ENCODE results near the gene SLC35B2.

Gene SLC35B2

GRCh38 chr6:44294832-44295791 lies 37.8 kb upstream of the SLC35B2 start:
- no peak for DNase-seq (ENCODE audit: low read depth)
- no peak overlapping the region for H3K4me3 ChIP-seq (ENCODE audit: low read length)
- TF ChIP-seq CTCF (IDR thresholded peaks at IDR 0.05; ENCODE audit: insufficient read depth, low read depth, low read length, missing control alignments): no peak

- H3K4me3 ChIP-seq (ENCODE audit: low read length): no peak overlapping the region
- no peak for DNase-seq (ENCODE audit: low read depth)
- no peak for TF ChIP-seq CTCF (IDR thresholded peaks at IDR 0.05; ENCODE audit: insufficient read depth, low read depth, low read length, missing control alignments)
These were observed 35.5 kb upstream of the SLC35B2 start for GRCh38 chr6:44292661-44293365.

GRCh38 chr6:44291841-44292240 lies 34.5 kb upstream of the SLC35B2 start:
- no peak for DNase-seq (ENCODE audit: low read depth)
- no peak overlapping the region for H3K4me3 ChIP-seq (ENCODE audit: low read length)
- no peak for TF ChIP-seq CTCF (IDR thresholded peaks at IDR 0.05; ENCODE audit: insufficient read depth, low read depth, low read length, missing control alignments)

- H3K4me3 ChIP-seq (ENCODE audit: low read length): no peak overlapping the region
- DNase-seq (ENCODE audit: low read depth): no peak
- TF ChIP-seq CTCF (IDR thresholded peaks at IDR 0.05; ENCODE audit: insufficient read depth, low read depth, low read length, missing control alignments): no peak
These were observed 32.5 kb upstream of the SLC35B2 start for GRCh38 chr6:44289726-44290260.

GRCh38 chr6:44286747-44287146 lies 29.4 kb upstream of the SLC35B2 start:
- H3K4me3 ChIP-seq (ENCODE audit: low read length): no peak overlapping the region
- no peak for DNase-seq (ENCODE audit: low read depth)
- no peak for TF ChIP-seq CTCF (IDR thresholded peaks at IDR 0.05; ENCODE audit: insufficient read depth, low read depth, low read length, missing control alignments)

GRCh38 chr6:44286285-44286565 lies 28.9 kb upstream of the SLC35B2 start:
- H3K4me3 ChIP-seq (ENCODE audit: low read length): no peak overlapping the region
- no peak for DNase-seq (ENCODE audit: low read depth)
- no peak for TF ChIP-seq CTCF (IDR thresholded peaks at IDR 0.05; ENCODE audit: insufficient read depth, low read depth, low read length, missing control alignments)
